Right ventricle myocardium inferior (tissue), 1 donor: ENCODE measurements around the gene ZNF292. TPM values are rescaled to one million over a fixed set of nuclear protein-coding genes. Genes with fewer than 3 reads are reported as not detected.
"Not testable (repeated sequence)": the region's sequence is repeated elsewhere in the genome, so short reads cannot be mapped to it uniquely, and the experiment has no call there.

ENCODE experiments used
- ATAC-seq: fragments of 200-7000 bp; cut with Tn5 transposase; one replicate; pipeline ENCODE4 v1.9.1; 2020; ENCODE audit warnings: mild to moderate bottlenecking, moderate library complexity
- DNase-seq: peaks from one replicate; pipeline ENCODE4 v3.0.0; 2021; ENCODE audit errors: missing footprints
- intact Hi-C: fragments of 100-400 bp; cut with DNase I; formaldehyde crosslinking; loops from one replicate; pipeline ENCODE4 v1.11.0; 2022
- total RNA-seq: library from RNA; stranded (reverse); fragmentation: NEBNext Ultra II Directional; extraction: Animal tissue kit (Norgen Biotek cat#: 25700); gene quantifications from one replicate; pipeline ENCODE4 v1.2.1, GENCODE V29; 2021
- donor health status: DM: no; HTN: yes; CAD: no; lungs with severe emphysema.

The ZNF292 gene
- total RNA-seq, 1 donor from 2014 or later: 35.0 TPM

DNA sequence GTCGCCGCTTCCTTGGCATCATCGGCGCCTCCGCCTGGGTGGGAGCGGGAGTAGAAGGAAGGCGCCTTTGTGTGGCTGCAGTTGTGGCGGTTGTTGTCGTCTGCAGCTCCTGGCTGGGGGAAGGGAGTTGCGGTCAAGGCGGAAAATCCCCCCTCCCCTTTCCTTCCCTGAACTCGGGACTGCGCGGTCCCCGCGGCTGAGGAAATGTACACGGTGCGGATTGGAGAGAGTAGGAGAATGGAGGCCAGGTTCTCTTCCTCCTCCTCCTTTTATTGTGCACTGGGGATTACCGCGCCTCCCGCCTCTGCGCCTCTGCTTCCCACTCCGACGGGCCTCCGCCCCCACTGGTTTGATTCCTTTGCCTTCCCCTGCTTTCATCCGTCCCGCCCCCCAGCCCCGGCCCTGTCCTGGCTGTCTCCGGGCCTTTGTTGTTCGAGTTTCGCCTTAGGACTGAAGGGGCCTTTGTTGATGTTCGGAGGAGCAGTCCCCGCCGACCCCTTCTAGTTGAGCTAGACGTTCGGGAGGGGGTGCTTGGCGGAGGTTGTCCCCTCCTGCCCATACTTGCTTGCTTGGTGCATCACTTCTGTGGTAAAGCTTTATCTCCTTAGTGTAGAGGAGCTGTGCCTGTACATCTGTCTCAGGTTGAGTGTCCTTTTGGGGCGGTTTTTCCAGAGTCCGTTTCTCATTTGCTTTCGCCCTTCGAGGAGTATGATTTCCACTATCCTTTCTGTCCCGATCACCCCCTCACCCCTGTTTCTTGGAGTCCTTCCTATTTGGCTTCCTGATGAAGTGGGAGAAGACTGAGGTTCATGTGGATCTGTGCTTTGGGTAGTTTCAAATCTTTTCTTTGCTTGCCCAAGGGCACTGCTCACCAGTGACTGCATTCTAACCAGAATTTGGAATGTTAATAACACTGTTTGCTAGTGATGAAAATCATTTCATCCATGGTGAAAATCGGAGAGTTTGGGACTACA, 764 bp downstream of the ZNF292 start:
- peak; percentile 75 for DNase-seq
- ATAC-seq: peak; percentile 8
- intact Hi-C loops: loop anchor here (5.0 to 10.0 kb wide), 3 partner anchors 46 to 549 kb away; partner anchors contain the start of gene AKIRIN2

DNA sequence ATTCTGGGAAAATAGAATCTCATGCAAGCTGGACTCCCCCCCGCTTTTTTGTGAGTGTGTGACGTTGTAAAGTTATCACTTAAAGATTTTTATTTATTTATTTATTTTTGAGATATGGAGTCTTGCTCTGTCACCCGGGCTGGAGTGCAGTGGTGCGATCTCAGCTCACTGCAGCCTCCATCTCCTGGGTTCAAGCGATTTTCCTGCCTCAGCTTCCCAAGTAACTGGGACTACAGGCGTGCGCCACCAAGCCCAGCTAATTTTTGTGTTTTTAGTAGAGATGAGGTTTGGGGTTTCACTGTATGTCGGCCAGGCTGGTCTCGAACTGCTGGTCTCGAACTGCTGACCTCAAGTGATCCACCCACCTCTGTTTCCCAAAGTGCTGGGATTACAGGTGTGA, 2.2 kb downstream of the ZNF292 start:
- not testable (repeated sequence) for ATAC-seq, DNase-seq
- intact Hi-C loops: loop anchor here (5.0 to 10.0 kb wide), 3 partner anchors 45 to 547 kb away; partner anchors contain the start of gene AKIRIN2

DNA sequence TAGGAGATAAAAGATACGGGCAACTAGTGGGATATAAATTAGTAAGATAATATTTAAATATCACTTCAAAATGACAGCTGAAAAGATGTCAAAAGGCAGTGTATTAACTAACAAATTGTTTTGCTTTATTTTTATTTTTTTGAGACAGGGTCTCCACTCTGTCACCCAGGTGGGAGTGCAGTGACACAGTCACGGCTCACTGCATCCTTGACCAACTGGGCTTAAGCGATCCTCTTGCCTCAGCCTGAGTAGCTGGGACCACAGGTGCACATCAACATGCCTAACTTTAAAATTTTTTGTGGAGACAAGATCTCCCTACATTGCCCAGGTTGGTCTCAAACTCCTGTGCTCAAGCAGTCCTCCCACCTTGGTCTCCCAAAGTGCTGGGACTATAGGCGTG, 5.9 kb downstream of the ZNF292 start:
- intact Hi-C loops: no loop called here
- ATAC-seq (no peak), DNase-seq (no peak)

DNA sequence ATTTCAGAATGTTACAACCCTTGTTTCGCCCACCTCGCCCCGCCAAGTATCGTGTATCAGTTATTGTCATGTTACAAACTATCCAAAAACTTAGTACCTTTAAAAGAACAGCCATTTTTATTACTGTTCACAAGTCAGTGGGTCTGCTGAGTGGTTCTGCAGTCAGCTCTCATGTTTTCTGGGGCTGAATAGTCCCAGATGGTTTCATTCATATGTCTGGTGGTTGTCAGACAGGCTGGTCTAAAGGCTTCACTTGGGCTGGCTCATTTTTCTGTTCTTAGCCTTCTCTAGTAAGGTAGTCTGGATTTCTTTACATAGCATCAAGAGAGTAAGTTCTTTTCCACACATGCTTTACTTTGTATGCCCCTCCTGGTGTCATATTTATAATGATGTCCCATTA, 8.6 kb downstream of the ZNF292 start:
- no peak for ATAC-seq
- DNase-seq: no peak
- intact Hi-C loops: no loop called here

DNA sequence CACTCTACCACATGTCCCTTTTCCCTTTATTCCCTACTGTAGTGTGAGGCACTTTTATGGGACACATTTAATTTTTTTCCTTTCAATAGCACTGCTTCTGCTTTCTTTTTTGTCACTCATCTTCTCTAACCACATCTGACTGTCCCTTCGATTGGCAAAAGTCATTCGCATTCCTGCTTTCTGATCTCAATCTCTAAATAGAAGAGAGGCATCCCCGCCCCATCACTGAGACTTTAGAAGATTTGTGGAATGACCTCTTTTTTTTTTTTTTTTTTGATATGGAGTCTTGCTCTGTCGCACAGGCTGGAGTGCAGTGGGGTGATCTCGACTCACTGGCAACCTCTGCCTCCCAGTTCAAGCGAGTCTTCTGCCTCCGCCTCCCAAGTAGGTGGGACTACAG, 9.1 kb downstream of the ZNF292 start:
- no peak for ATAC-seq

DNA sequence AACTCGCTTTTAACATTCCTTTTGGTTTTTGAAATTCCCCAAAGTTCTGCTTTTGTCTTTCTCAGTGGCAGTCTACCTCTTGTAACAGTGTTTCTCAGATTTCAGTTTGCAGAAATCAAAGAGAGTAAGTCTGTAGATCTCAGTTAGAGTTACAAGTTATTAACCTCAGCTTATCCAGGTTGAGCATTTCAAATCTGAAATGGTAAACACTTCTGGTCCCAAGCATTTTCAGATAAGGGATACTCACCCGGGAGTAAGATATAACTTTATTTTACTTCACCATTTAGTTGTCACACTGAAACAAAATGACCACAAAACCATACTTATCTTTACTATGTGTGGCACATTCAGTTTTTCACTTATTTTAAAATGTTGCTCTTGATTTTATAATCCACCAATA, 9.8 kb downstream of the ZNF292 start:
- no peak for ATAC-seq
- no peak for DNase-seq
- intact Hi-C loops: no loop called here

More for the DNA sequence above, 9.1 kb downstream of the ZNF292 start:
- intact Hi-C loops: no loop called here
- DNase-seq: no peak

DNA sequence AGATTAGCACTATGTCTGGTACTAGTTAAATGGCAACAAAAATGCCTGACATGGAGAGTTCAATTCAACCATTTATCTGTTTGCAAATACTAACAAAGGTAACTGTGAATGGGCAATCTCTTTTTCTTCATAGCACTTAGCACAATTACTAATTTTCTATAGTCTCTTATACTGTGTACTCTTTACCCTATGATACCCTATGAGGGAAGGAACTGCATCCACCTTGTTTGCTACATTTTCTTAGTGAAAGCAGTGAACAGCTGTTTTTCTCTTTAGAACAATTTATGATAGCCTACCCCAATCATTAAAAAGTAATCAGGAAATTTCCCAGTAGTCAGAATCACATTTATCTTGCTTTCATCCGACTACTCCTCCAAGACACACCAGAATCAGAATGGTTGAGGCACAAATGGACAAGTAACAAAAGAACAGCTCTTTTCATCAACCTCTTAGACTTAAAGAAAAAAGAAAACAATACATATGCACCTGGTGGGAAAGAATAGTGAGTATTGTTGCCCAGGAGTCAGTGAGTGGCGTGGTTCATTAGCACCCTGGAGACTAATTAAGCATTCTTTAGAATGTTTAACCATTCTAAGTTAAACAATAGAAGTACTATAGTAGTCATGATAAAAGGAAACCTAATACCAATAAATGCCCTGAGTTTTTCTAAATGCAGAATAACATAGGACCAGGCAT, 16.7 kb downstream of the ZNF292 start:
- DNase-seq (no peak), ATAC-seq (no peak)
- intact Hi-C loops: no loop called here

DNA sequence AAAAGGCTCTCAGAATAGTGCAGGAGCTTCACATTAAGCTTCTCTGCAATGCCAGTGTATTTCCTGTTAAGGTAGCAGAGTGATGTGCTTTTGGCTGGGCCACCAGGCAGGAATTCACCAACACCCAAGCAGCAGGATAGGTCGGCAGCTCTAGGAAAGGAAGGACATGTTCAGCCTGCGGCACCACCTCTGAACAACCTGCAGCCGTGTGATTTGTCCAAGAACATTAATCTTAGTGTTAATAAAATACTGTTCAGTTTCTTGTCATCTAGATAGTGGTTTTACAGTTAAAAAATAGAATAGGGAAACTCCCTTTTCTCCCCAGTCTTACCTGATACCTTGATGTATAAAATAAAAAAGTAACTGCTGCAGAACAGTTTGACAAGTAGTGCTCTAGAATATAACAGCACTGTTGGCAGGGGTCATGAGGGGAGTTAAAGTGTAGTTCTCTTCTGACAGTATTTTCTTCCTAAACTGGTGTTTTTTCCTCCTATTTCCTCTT, 18.8 kb downstream of the ZNF292 start:
- ATAC-seq (peak; percentile 90), DNase-seq (no peak)
- intact Hi-C loops: no loop called here

DNA sequence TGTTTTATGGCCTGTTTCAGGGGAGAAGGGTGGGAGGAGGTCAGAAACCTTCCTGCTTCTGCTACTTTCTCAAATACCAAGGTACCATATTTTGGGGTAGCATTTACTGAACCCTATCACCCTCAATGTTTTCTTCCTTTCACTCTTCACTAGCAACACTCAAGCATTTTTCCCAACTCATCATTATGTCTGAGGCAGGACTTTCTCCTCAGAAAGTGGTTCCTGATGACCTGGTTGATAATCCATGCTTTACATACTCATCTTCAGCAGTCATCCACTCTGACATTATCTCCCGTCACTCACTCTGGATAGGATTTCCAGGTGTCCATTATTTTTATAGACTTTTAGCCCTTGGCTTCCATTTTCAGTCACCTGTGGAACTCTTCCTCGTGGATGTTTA, 21.1 kb downstream of the ZNF292 start:
- no peak for ATAC-seq
- DNase-seq: no peak
- intact Hi-C loops: no loop called here

DNA sequence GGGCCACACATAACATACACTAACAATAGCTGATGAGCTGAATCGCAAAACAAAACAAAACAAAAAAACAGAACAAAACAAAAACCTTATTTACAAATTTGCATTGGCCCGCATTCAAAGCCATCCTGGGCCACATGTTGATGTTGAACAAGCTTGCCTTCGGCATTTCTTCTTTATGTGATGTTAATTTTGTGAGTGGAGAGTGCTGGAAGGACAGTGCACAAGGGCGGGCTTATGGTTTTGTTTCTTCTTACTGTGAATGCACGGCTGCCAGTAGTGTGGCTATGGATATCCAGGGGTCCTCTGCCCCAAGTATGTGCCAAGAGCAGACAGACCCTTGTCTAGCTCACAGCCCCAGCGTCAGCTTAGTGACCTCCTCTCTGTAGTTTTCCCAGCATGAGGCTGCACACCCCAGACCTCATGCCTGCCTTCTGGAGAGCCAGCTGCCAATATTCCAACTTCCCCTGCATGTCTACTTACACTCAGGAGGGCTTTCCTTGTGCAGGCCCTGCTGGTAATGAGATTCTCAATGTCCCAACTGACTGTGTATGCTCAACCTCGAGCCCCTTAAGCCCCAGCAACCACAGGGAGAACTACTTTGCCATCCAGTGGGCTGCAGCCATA, 24.9 kb downstream of the ZNF292 start:
- intact Hi-C loops: no loop called here
- no peak for ATAC-seq
- DNase-seq: no peak

DNA sequence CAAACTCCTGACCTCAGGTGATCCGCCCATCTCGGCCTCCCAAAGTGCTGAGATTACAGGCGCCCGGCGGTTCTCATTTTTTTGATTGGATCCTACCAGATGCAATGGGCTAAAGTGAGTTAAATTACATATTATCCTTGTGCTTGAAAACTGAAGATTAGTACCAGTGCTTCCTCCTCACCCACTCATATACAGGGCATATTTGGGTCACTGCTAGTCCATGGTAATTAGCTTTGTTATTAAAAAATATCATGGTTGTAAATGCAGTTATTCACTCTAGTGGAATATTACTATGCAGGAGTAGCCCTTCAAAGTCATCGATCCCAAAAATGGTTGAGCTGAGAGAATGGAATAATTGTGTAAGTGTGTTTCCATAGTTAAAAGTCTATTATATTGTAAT, 26.5 kb downstream of the ZNF292 start:
- intact Hi-C loops: no loop called here
- DNase-seq (no peak), ATAC-seq (no peak)

DNA sequence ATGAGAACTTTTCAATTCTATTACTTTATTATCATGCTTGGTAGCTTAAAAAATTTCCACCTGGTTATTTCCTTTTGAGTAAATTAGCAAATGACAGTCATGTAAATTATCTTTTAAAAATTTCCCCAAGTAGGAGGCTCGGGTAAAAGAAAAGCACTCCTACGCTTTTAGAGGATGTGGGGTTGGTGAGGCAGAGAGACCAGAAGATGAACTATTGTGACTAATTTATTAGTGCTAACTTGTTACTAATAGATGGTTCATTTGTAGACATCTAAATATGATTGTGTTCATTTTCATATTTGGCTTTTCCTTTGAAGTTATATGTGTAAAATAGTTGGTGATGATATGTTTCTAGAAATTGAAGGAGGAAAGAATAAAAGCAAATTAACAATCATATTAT, 27.0 kb downstream of the ZNF292 start:
- intact Hi-C loops: no loop called here
- ATAC-seq (no peak), DNase-seq (no peak)

DNA sequence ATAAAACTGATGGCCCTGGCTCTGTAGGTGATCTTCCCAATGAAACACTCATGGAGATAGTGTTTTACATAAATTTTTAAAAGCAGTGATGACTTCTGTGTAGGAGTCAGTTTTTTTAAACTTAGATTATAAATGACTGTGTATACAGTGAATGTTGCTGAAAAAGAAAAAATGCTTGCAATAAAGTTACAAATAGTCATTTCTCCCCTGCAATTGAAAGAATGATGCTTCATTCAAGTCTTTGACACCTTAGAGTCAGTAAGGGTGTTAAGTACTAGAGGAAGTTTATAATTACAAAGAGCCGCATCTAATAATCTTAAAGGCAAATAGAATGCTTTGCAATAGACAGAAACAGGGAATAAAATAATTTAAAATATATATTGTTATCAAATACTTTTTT, 27.6 kb downstream of the ZNF292 start:
- DNase-seq: no peak
- no peak for ATAC-seq
- intact Hi-C loops: no loop called here

DNA sequence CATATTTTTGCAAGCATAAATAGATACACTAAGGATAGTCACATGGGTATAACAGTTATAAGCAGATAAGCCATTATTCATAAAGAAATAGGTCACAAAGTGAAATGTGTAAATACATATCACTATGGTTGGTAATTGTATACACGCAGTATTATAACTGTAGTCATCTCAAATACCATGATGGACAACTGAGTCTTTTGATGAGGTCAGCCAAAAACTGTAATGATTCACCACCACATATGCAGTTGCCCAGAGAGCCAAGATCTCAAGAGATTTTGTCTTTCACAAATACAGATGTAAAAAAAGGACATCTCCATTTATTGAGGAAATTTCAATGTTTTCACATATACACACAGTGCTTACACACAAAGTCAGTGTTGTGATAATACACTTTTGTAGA, 28.3 kb downstream of the ZNF292 start:
- ATAC-seq: no peak
- intact Hi-C loops: no loop called here
- no peak for DNase-seq

DNA sequence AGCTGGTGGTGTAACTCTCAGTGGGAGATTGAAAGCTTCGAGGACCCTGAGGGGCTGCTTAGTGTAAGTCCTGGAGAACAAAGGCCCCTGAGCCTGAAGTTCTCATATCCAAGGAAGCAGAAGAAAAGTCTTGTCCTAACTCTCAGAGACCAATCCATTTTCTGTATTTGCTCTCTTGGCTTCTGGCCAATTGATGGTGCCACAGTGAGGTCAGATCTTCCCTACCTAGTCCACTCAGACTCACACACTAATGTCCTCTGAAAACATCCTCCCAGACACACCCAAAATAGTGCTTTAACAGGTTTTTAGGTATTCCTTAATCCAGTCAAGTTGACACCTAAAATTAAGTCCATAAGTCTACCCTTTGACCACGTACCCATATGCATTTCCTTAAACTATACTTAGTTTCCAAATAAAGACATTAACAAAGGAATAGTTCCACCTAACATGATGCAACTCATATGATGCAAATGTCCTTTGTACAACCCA, 29.4 kb downstream of the ZNF292 start:
- intact Hi-C loops: no loop called here
- ATAC-seq (no peak), DNase-seq (no peak)

DNA sequence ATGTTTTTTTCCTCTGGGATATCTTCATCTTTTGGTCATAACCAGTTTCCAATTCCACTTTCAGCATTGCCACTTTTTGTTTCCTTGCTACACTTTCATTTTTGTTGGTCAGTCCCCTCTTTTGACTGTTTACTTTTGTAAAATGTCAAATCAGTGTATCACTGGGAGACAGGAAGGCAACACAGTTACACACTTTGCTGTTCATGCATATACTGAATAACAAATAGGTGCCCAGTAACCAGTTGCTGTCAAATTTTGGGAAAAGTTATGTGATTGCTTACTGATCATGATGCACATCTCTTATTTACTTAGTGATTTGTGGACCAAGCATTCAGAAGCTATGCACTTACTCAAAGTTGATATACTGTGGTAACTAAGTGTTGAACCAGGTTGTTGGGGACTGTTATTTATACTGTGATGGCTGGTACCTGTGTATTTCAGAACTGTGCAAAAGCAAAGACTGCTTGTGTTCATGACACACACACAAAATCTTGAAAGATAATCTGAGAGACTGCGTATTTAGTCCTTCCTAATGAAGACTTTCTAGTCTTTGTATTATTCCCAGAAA, 41.0 kb downstream of the ZNF292 start:
- intact Hi-C loops: no loop called here
- no peak for ATAC-seq
- DNase-seq: no peak

DNA sequence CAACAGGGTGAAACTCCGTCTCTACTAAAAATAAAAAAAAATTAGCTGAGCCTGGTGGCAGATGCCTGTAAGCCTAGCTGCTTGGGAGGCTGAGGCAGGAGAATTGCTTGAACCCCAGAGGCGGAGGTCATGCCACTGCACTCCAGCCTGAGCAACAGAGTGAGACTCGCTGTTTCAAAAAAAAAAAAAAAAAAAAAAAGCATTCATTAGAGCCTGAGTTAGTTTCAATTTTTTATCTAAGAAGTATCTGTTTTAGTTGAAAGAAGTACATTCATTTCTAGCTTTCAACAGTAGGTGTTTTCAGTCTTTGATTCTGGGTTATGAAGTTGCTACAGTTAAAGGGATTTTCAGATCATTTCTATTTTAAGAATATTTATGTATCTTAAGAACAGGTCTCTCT, 42.2 kb downstream of the ZNF292 start:
- intact Hi-C loops: no loop called here
- DNase-seq (no peak), ATAC-seq (no peak)

DNA sequence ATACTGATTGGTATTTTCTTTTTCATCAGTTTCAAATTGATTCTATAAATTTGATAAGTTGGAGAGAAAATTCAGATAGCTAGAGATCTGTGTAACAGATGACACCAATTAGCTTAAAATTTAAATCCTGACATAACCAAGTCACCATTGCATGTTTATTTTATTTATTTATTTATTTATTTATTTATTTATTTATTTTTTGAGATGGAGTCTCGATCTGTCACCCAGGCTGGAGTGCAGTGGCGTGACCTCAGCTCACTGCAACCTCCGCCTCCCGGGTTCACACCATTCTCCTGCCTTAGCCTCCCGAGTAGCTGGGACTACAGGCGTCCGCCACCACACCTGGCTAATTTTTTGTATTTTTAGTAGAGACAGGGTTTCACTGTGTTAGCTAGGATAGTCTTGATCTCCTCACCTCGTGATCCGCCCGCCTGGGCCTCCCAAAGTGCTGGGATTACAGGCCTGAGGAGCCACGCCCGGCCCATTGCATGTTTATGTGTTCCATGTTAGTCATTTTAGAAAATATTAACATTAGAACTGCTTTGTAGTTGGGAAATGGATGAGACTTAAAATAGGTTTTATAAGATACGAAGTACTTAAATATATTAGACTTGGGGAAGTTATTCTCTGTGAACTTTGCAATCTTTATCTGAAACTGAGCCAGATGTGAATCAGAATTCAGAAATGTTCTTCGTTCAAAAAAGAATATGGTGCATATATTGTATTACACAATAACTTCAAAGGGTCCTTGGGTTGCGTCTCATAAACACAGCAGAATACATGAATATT, 42.9 kb downstream of the ZNF292 start:
- intact Hi-C loops: not testable (repeated sequence)

More for the DNA sequence above, 42.9 kb downstream of the ZNF292 start:
- DNase-seq, ATAC-seq: not testable (repeated sequence)
